ENCODE results near the gene TMOD2.

DNA sequence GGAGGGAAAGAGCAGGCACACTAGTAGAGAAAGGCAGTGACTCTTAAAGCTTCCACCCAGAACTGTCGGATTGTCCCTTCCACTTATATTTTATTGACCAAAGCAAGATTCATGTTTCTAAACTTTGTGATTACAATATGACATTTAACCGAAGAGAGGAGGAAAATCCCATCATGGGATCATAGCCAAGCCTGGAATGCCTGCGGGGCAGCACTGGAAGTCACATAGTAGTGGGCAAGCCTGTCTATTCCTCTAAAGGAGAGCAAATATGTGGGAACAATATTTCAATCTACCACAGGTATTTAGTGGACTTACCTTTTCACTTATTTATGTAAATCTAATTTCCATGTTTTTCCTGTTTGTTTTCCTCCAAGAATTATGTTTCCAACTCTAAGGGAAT, 74.3 kb downstream of the TMOD2 start:
- TF ChIP-seq BHLHE40 (IDR thresholded peaks at IDR 0.05; ENCODE audit: borderline replicate concordance) (no peak), SP1 (IDR thresholded peaks at IDR 0.05) (no peak), CTBP1 (IDR thresholded peaks at IDR 0.05; ENCODE audit: borderline replicate concordance) (no peak), TARDBP (IDR thresholded peaks at IDR 0.05) (no peak), HDGF (IDR thresholded peaks at IDR 0.05; ENCODE audit: borderline replicate concordance) (no peak), FOXM1 (IDR thresholded peaks at IDR 0.05; ENCODE audit: borderline replicate concordance) (no peak), ELF4 (IDR thresholded peaks at IDR 0.05) (no peak), NFRKB (IDR thresholded peaks at IDR 0.05) (no peak), FOXK2 (IDR thresholded peaks at IDR 0.05) (no peak), FOXA1 (IDR thresholded peaks at IDR 0.05) (no peak), LEF1 (IDR thresholded peaks at IDR 0.05; ENCODE audit: borderline replicate concordance) (no peak)
- TF ChIP-seq, protein P1, sequence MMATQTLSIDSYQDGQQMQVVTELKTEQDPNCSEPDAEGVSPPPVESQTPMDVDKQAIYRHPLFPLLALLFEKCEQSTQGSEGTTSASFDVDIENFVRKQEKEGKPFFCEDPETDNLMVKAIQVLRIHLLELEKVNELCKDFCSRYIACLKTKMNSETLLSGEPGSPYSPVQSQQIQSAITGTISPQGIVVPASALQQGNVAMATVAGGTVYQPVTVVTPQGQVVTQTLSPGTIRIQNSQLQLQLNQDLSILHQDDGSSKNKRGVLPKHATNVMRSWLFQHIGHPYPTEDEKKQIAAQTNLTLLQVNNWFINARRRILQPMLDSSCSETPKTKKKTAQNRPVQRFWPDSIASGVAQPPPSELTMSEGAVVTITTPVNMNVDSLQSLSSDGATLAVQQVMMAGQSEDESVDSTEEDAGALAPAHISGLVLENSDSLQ (IDR thresholded peaks at IDR 0.05), result no peak

Measured in HEK293T (cell line).